Stimulated activated CD8-positive, alpha-beta memory T cell treated with anti-CD3 and anti-CD28 coated beads, Interleukin-7, amount 100 ng/mL, for 1 hour (primary cell): Measurements from ENCODE around the gene FAH.

Experiments used
- DNase-seq, 2 donors: peaks; one replicate each; pipeline ENCODE4 v3.0.0-alpha.2; 2020; ENCODE audit warnings: low read depth in 2 of 2

Gene FAH

GRCh38 chr15:80173022-80173759 is 20.4 kb downstream of the FAH start:
- peak; percentile 42 for DNase-seq

GRCh38 chr15:80174017-80174746 is 21.4 kb downstream of the FAH start:
- DNase-seq: no peak

- no peak for DNase-seq
These were observed 22.6 kb downstream of the FAH start for GRCh38 chr15:80175436-80175835.

- DNase-seq: no peak
These were observed 23.6 kb downstream of the FAH start for GRCh38 chr15:80176443-80176842.

- no peak for DNase-seq
These were observed 24.4 kb downstream of the FAH start for GRCh38 chr15:80177156-80177555.

- DNase-seq: no peak
These were observed 26.4 kb downstream of the FAH start for GRCh38 chr15:80179025-80179759.

GRCh38 chr15:80179935-80180334 is 27.1 kb downstream of the FAH start:
- no peak for DNase-seq

- no peak for DNase-seq
These were observed 27.7 kb downstream of the FAH start for GRCh38 chr15:80180468-80180867.

GRCh38 chr15:80180986-80181385 is 28.2 kb downstream of the FAH start:
- DNase-seq: no peak

GRCh38 chr15:80182611-80183261 is 29.9 kb downstream of the FAH start:
- DNase-seq: no peak

GRCh38 chr15:80183306-80183705 is 30.5 kb downstream of the FAH start:
- no peak for DNase-seq

GRCh38 chr15:80183886-80184285 is 31.1 kb downstream of the FAH start:
- DNase-seq: no peak

- DNase-seq: no peak
These were observed 31.8 kb downstream of the FAH start for GRCh38 chr15:80184554-80184953.

GRCh38 chr15:80185152-80185551 is 32.4 kb downstream of the FAH start:
- DNase-seq: no peak

GRCh38 chr15:80186066-80186465 is 33.3 kb downstream of the FAH start:
- DNase-seq: no peak

GRCh38 chr15:80186597-80186996 is 33.8 kb downstream of the FAH start:
- no peak for DNase-seq

GRCh38 chr15:80188251-80188650 is 35.5 kb downstream of the FAH start:
- no peak for DNase-seq

GRCh38 chr15:80191198-80191597 is 38.4 kb downstream of the FAH start:
- no peak for DNase-seq

GRCh38 chr15:80191897-80192595 is 39.2 kb downstream of the FAH start:
- DNase-seq: no peak

GRCh38 chr15:80194186-80194585 is 41.4 kb downstream of the FAH start:
- no peak for DNase-seq

GRCh38 chr15:80194914-80195313 is 42.1 kb downstream of the FAH start:
- DNase-seq: no peak

- DNase-seq: no peak
These were observed 46.6 kb downstream of the FAH start for GRCh38 chr15:80199366-80199765.
